Cardiac septum (tissue), 1 donor: ENCODE results near the gene KCNA1. TPM values are rescaled to one million over a fixed set of nuclear protein-coding genes. Genes with fewer than 3 reads are reported as not detected.

Experiments
- DNase-seq: peaks from one replicate; pipeline ENCODE4 v3.0.0-alpha.2; 2020; ENCODE audit warnings: low spot score
- intact Hi-C: fragments of 100-400 bp; cut with DNase I; formaldehyde crosslinking; loops from one replicate; pipeline ENCODE4 v1.14.0; 2022
- total RNA-seq: library from RNA; stranded (reverse); fragmentation: NEBNext Ultra II Directional; extraction: Animal tissue kit (Norgen Biotek cat#: 25700); gene quantifications from one replicate; pipeline ENCODE4 v1.2.1, GENCODE V29; 2021
- donor health status: DM: no; HTN: no; CAD: no.

KCNA1 gene
- total RNA-seq, 1 donor from 2014 or later: 0.13 TPM

GRCh38 chr12:4957761-4958160 is 48.1 kb downstream of the KCNA1 start:
- intact Hi-C loops: no loop called here
- DNase-seq: no peak

- no peak for DNase-seq
- intact Hi-C loops: no loop called here
Observed at GRCh38 chr12:4958697-4959375, 49.1 kb downstream of the KCNA1 start.

- intact Hi-C loops: no loop called here
- DNase-seq: no peak
Observed at GRCh38 chr12:4959381-4959780, 49.7 kb downstream of the KCNA1 start.

GRCh38 chr12:4960030-4960429 is 50.3 kb downstream of the KCNA1 start:
- intact Hi-C loops: no loop called here
- DNase-seq: no peak

- DNase-seq: no peak
- intact Hi-C loops: no loop called here
Observed at GRCh38 chr12:4960547-4960946, 50.8 kb downstream of the KCNA1 start.

- DNase-seq: no peak
- intact Hi-C loops: no loop called here
Observed at GRCh38 chr12:4961311-4961710, 51.6 kb downstream of the KCNA1 start.

GRCh38 chr12:4962539-4963486 is 53.1 kb downstream of the KCNA1 start:
- intact Hi-C loops: no loop called here
- no peak for DNase-seq

Other genes starting within 250 kb of the KCNA1 start
- gene GALNT8, start 189.5 kb upstream of the KCNA1 start, total RNA-seq: 2.4 TPM
- gene KCNA5, start 134.0 kb downstream of the KCNA1 start, total RNA-seq: 3.2 TPM